A549 (cell line): ENCODE measurements around the gene ADSS1.

Experiments
- CTCF ChIP-seq: fragments of >200 bp; sonication (Bioruptor Twin); formaldehyde crosslinking; IDR thresholded peaks from 3 replicates; pipeline ENCODE4 v1.5.1; 2016
- EHMT2 ChIP-seq: fragments of 200-600 bp; sonication (generic); IDR thresholded peaks from 2 replicates; pipeline ENCODE4 v1.6.1; 2016; ENCODE audit warnings: antibody characterized with exemption, low read depth, mild to moderate bottlenecking, moderate library complexity
- REST ChIP-seq: fragments of 200-600 bp; sonication (generic); IDR thresholded peaks from 2 replicates; pipeline ENCODE4 v1.6.1; 2016; ENCODE audit warnings: antibody characterized with exemption, mild to moderate bottlenecking, moderate library complexity

GRCh38 chr14:104689881-104690711 lies 33.9 kb upstream of the ADSS1 start:
- TF ChIP-seq CTCF, result no peak
- TF ChIP-seq EHMT2, result no peak
- TF ChIP-seq REST, result no peak
